Activated T-helper 1 cell treated with Interleukin-2 at 50 U/mL for 16 hours (primary cell): Measurements from ENCODE around the gene PEX16.
A peak's percentile ranks its signal among the peaks of the same experiment; 100 is the strongest.

Source experiments
- DNase-seq: peaks from one replicate; pipeline ENCODE4 v3.0.0-alpha.2; 2020; ENCODE audit warnings: low read depth

Gene PEX16

DNA sequence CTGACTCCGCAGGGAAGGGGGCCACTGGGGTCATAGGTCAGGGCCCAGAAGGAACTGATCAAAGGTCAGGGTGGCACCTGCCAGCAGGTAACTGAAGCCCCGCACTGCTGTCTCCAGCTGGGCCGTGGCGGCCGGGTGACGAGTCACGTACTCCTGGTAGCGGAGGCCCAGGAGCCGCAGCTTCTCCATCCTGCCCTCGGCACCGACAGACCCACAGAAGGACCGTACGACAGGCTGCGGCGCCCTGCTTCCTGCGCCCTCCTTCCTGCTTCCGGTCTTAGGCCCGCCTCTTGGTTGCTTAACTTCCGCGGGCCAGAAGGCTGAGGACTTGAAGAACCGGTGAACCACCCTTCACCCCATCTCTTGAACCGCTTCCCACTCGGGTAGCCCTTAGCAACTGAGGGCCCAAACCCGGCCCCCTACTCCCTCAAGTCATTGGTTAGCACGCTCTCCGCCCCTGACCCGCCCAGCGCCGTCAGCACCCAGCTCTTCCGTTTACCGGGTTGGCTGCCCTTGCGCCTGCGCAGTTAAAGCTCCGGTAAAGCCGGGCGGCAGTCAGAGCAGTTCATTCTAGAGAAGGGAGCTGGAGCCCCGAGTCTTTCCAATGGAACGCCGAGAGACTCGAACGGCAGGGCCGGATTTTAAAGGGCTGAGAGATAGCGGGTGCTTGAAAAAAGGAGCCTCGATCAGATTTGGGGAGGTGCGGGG lies at the start of gene PEX16:
PEX16 (minus strand) TSS at position 255 of the 708 bp plus-strand sequence; CDS start at position 189, 66 bp downstream.
- DNase-seq, result peak; percentile 90

DNA sequence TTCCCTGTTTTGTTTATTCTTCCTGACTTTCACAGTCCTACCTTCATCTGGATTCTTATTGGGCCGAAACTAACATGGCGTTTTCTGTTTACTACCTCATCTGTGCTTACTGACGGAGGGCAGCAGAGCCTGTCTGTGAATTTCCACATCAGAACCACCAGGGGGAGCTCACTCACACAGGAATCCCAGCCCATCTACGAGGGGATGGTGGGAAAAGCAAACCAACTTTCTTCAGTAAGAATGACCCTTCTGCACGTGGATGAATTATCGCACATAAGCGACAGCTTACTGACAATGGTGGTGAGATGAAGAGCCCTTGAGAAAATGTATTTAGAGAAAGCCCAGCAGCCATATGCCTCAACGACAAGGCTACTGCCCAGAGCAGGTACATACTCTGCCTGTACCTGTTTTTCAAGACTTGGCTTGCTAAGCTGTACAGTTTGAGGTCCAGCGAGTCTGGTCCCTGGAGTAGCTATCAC lies 47.3 kb upstream of the PEX16 start:
- peak; percentile 24 for DNase-seq

DNA sequence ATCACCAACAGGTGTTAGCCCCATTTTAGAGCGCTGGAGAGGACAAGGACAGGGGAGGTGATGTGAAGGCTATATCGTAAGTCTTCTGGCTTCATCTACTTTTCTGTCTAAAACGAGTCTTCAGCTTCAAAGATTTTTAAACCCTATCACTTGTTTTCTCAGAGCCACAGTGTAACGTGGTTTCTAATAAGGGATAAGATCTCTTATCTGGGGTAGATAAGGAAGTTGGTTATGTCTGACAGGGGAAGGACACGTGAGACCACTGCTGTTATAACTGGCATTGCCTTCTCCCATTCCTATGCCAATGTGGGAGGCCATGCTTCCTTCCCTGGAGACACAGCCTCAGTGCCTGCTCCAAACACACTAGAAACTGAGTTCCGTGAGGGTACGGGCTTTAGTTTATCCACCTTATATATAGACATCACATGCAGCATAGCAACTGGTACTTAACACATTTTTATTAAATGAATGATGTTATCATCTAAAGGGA lies 44.1 kb upstream of the PEX16 start:
- no peak for DNase-seq

DNA sequence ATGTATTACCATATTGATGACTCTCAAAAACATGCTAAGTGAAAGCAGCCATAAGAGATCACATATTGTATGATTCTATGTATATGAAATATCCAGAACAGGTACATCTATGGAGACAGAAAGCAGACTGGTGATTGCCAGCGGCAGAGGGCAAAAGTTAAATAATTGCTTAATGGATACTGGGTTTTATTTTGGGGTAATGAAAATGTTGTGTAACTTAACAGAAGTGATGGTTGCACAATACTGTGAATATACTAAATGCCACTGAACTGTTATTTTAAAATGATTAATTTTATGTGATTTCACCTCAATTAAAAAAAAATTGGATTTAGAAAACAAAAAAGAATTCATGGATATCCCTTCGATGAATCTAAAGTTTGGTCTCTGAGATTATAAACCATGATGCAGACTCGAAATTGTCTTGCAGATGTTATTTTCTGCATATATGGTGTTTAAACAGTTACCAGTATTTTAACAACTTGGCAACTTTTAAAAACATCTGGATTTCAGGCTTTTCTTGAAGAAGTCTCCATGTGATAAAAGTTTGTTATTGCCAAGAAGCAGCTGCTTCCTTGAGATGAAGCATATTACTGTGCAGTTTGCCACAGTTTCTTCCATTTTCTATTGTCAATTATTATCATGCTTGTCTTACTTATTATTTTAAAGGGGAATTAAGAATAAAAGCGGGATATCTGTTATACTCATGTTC lies 42.9 kb upstream of the PEX16 start:
- DNase-seq, result no peak

DNA sequence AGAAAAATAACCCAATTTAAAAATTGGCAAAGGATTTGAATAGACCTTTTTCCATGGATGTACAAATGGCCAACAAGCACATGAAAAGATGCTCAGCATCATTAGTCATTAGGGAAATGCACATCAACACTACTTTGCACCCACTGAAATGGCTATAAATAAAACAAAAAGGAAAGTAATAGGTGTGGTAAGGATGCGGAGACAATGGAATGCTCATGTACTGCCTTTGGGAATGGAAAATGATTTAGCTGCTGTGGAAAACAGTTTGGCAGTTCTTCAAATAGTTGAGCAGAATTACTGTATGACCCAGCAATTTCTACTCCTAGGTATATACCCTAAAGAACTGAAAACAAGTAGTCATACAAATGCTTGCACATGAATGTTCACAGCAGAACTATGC lies 42.2 kb upstream of the PEX16 start:
- DNase-seq, result no peak

DNA sequence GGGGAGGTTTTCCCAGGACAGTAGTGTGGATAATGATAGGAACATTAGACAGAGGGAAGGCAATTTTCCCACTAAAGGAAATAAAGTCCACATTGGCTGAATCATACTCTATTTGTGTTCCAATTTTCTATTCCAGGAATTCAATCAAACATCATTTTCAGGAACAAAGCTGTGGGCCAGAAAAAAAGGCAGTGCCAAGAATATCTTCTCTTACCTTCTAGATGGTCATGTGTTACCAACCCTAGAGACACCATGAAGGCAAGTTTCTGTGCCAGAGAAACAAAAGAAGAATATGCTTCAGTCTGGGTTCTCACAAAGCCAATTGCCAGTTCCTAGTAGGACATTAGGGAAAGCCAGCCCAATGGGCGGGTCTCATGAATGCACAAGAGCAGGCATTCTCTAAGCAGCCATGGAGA lies 32.3 kb upstream of the PEX16 start:
- DNase-seq, result no peak

DNA sequence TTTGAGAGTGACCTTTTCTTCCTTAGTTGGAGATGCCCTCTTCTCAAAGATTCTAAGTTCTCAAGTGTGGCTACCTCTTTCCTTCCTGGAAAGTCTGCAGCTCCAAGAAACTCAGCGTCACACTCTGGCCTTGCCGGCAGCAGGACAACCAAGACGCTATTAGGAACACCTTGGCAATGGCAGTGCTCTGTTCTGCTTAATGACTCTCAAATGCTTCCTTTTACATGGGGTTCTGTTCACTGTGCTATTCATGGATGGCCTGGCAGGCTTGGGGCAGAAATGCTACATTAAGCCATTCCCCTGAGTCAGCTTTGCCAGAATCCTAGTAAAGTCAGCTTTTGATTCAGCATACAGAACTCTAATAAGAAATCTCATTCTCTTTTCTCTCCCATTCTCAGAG lies 30.7 kb upstream of the PEX16 start:
- no peak for DNase-seq

DNA sequence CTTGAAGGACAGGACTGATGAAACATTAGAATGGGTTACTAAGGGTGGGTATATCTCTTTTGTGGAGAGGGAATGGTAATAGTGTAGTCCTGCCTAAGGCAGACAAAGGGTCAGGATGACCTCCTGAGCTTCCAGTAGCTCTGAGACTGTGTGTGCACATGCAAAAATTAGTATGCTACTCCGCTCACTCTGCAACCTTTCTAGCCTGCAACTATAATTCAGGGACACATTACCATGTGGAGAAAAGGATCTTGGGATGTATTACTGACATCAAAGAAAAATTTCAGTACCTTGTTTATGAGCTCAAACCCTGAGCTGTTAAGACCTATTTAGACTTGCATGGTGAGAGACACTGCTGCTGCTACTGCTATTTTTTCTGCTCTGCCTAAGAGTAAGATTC lies 30.2 kb upstream of the PEX16 start:
- DNase-seq, result no peak

DNA sequence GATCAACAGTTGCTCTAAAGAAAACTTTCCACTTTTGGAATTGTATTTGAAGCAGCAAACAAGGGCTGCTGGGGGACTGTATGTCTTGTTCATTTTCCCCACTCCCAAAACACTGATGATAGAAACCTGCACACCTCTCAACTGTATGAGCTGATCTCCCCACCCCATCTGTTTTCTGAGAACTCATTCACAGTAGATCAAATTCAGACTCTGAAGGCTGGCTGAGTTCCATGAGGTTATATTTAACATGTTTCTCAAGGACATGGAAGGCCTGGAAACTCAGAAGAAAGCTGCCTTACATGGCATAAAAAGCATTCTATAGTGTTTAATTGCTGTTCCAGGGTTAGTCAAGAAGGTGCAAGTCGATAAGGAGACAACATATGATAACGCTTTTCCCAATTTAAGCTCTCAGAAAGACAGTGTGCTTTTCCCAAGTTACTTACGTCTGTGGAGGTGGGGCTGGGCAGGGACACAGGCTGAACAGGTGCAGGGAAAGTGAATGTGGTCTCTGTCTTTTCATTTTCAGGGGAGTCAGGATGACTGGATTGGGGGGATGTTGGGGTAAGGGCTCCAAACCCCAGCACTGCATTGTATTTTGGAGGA lies 27.8 kb upstream of the PEX16 start:
- no peak for DNase-seq

DNA sequence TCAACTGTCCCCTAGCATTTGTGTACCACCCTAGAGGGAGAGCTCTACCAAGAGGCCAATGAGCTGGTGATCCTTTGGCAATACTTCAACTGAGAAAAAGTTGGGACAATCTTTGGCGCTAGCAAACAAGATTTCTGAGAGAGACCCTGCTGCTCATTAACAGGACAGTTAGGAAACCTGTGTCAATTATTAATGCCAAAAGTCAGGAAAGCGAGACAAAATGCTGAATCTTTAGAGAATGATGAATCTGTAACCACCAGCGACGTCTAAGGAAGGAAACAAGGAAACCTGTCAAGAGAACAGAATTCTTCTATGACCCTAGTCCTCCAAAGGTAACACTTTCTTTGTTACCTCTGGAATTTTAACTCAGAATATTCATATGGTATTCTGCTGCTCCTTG lies 24.7 kb upstream of the PEX16 start:
- DNase-seq, result no peak

DNA sequence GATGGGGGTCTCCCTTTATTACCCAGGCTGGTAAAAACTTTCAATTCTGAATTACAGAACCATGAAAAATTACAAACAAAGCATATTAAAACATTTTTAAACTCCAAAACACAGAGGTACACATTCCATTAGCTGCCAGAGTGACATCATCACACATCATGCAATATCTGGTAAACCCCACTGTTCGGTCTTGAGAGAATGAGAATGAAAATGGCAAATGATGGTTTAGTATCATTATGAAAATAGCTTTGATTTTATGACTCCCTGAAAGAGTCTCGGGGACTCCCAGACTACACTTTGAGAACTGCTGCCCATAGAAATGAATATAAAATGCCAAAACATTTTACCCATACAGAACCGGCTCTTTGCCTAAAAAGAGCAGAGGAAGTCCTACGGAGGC lies 23.6 kb upstream of the PEX16 start:
- no peak for DNase-seq

DNA sequence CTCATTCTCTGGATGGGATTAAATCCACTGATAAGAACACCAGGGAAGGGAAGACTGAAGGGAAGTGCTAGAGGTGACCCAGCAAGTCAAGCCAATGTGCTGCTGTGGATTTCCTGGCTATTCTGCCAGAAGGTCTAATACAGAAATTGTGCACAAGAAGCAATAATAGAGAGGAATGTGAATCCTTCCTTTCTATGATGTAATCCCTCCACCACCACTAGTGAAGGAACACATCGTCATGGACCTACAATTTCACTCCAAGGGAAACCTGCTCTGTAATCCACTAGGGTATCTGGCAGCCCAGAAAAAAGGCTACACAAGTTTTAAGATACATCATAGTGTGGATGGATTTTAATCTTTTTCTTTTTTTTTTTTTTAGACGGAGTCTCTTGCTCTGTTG lies 22.2 kb upstream of the PEX16 start:
- DNase-seq, result no peak

DNA sequence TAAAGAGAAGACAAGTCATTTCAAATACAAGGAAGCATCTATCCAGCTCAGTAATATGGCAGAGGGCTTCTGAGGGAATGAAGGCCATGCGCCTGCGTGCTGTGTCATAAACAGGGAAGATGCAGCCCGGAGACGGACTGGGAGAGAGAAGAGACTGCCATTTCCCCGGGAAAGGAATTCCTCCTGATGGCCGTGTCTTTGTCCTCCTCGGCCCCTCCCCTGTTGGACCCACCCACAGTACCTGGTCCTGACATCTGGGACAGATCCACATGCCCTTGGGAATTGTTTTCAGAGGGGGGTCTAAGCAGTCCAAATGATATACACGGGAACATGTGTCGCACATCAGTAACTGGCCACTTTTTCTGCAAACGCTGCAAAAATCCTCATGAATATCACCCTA lies 20.2 kb upstream of the PEX16 start:
- DNase-seq, result no peak

DNA sequence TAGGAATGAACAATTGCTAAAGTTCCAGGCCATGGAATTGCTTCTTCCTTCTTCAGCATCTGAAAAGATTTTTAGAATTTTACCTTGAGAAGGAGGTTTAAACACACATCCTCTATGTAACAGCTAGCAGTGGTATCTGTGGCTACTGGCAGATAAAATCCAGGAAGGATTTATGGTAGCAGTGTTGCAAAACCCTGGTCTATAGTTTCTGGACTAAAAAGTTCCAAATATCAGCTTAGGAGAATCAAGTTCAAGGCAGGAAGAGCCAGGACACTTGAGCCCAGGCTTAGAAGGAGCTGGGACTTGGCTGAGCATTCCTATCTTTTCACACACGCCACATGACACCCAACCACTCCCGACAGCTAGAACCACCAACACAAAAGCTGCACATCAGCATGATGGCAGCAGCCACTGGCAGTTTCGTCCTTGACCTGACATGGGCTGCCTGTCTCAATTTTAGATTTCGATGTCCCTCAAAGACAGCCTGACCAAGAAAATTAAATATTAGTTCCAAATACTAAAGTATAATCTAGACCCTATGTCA lies 18.9 kb upstream of the PEX16 start:
- no peak for DNase-seq

DNA sequence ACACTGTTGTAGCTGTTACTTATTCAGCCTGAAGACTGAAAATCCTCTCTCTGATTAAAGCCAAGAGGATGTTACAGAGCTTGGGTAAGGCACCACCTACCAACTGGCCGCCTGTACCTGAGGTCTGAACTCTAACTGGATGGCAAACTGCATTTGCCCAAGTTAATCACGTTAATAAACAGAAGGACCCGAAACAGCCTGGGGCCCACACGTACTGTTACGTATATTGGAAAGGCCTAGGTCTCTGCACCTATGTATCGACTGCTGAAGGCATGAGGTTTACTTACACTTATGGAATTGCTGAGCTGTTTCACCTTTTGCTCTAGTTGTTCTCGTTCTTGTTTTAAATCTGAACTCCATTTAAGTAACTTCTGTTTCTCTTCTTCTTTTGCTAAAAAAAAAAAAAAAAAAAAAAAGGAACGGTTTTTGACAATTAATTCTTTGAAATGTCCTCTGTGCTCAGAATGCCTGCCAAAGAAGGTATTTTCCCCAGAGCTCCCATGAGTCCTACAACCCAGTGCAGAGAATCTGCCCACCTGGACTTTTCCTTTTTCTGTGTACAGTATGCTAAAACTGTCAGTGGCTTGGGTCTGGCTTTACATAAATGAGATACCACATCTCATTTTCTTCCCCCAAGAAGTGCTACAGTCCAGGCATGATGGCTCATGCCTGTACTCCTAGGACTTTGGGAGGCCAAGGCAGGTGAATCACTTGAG lies 17.8 kb upstream of the PEX16 start:
- DNase-seq, result no peak

DNA sequence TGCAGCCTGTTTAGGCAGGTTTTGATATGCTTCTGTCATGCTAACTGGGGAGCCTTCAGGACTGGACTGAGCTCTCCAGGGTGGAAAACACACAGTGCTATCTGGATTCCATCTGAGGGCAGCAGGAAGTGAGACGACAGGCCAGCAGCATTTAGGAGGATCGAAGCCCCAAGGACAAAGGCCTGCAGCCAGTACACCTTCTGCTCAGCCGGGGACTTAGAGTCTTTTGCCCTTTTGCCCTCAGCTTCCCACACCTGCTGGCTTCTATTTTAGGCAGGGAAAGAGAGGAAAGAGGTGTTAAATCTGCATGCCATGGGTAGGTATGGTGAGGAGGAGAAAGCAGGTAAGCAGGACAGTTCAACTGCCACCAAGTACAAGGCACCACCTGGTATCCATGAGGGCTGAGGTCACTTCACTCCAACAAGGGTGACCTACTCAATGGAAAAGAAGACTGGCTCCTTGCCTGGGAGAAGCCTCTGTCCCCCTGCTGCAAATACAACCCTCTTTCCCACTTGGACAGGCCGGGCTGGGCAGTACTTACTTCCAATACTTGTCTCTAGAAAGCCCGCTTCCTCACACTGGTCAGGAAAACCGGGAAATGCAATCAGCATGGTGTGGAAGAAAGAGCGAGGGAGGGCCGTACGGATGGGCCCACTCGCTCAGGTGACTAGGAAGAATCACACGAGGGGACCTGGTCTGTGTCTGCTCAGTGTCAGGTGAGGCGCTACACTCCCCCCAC lies 17.1 kb upstream of the PEX16 start:
- no peak for DNase-seq

DNA sequence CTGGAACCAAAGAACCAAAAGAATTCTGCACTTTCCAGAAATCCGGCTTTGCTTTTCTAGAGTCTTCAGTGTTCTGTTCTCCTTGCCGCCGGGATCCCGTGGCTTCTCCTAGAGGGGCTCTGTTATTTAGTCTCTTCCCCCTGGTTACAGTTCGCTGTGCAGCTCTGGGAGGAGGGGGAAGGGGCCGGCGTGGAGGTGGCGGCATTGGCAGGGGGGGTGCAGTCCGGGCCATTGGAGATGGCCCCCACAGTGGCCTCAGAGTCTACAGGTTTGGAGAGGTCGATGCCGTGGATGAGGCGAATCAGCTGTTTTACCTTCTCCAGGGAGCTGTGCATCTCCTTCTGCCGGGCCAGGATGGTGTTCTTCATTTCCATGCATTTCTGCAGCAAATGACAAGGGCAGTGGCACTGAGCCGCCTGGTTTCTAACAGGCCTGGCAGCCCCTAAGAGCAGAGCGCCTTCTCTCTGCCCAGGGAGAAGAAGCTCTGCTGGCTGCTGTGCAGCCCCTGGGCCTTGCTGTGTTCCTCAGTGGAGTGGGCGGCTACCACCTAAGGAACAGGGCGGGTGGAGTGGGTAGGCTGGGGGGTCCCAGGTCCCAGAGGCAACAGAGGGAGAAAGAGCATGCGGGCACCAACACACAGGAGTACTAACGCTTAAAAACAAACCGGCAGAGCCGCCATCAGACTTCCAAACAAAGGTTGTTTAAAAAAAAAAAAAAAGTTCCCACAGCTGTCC lies 16.3 kb upstream of the PEX16 start:
- DNase-seq, result no peak

DNA sequence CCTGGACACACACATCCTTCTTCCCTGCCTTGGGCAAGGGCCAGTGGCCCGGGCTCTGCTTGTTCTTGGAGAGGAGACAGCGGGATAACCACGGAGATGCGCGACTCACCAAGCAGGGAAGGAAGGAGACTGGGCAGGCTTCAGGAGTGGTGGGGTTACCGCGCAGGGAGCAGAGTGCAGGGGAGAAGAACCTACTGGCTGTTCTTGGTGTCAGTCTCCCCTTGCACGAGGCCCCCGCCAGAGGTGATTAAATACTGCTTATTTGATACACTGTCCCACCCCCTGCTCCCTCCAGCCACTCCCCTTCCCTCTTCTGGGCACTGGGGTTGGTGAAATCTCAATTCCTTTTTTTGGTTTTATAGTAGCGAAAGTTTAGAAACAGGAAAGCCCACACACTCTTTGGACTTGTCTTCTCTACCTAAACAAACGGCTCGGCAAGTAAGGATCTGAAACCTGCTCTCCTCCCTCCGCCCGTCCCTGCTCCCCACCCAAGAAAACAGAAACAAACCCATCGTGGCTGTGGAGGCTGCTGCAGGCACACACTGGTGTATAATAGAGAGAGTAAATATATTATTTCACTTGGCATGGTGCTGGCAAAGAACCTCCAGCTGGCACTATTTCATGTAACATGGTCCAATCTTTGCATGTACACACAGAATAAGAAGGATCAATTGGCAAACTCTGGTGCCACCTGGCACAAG lies 15.6 kb upstream of the PEX16 start:
- no peak for DNase-seq

DNA sequence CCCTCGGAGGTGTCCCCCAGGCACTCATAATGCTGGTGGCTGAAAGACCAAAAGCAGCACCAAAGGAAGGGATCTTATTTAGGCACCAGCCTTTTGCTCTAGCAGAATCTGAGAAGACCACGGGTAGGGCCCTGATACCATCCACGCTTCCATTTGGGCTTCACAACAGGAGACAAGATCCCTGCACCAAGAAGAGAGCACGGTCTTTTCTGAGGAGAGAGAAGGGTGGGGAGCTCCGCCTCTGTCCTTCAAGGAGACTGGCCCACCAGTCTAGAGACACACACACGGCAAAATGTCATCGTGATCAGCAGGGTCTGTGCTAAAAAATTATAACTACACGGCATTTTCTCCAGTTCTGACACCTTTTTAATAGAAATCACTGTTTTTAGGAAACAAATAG lies 14.5 kb upstream of the PEX16 start:
- DNase-seq, result no peak

DNA sequence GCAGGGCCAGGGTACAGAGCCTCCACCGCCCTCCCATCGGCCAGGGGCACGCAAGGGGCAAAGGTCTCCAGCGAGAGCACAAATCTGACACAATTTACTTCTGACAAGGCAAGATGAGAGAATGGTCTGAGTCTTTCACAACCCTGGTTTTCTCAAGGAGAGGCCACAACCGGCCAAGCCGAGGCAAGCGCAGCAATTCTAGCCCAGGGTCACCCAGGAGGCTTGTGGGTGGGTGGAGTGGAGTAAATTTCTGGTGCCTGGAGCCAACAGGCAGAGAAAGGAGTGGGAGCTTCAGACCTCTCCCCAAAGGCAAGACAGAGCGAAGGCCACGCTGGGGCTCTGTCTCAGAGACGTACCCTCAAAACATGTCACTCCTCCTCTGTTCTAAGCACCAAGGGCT lies 14.1 kb upstream of the PEX16 start:
- no peak for DNase-seq
